ENCODE data around the gene ZNF165.

Gene ZNF165

GRCh38 chr6:28135393-28135792, 55.0 kb downstream of the ZNF165 start:
- TF ChIP-seq, protein P1, sequence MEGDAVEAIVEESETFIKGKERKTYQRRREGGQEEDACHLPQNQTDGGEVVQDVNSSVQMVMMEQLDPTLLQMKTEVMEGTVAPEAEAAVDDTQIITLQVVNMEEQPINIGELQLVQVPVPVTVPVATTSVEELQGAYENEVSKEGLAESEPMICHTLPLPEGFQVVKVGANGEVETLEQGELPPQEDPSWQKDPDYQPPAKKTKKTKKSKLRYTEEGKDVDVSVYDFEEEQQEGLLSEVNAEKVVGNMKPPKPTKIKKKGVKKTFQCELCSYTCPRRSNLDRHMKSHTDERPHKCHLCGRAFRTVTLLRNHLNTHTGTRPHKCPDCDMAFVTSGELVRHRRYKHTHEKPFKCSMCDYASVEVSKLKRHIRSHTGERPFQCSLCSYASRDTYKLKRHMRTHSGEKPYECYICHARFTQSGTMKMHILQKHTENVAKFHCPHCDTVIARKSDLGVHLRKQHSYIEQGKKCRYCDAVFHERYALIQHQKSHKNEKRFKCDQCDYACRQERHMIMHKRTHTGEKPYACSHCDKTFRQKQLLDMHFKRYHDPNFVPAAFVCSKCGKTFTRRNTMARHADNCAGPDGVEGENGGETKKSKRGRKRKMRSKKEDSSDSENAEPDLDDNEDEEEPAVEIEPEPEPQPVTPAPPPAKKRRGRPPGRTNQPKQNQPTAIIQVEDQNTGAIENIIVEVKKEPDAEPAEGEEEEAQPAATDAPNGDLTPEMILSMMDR (IDR thresholded peaks at IDR 0.05; ENCODE audit: borderline replicate concordance, insufficient read depth, low read depth, low read length), result no peak
- H3K4me3 ChIP-seq (ENCODE audit: low read depth, low read length), result no peak overlapping the region

GRCh38 chr6:28136585-28137504, 56.5 kb downstream of the ZNF165 start:
- TF ChIP-seq, protein P1 (IDR thresholded peaks at IDR 0.05; ENCODE audit: borderline replicate concordance, insufficient read depth, low read depth, low read length), result no peak
- peak overlapping the region; percentile 64 for H3K4me3 ChIP-seq (ENCODE audit: low read depth, low read length)

DNA sequence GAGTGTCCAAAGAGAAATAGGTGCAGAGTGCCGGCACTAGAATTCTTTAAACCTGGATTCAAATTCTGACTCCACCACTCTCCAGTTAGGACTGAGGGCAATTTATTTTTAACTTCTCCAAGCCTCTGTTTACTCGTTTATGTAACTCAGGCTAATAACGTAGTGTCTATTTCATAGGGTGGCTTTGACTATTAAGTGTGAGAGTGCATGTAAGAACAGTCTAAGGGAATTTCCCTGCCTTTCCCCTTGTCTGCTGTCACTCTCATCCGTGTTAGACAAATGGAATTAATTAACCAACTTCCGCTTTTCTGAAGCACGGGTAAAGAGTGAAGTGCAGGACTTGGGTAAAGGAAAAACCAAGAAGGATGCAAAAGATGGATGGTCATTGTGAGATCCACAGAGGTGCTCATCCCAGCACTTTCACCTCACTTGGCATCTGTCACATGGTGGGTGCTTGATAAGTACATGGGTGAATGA, 57.2 kb downstream of the ZNF165 start:
- TF ChIP-seq, protein P1 (IDR thresholded peaks at IDR 0.05; ENCODE audit: borderline replicate concordance, insufficient read depth, low read depth, low read length), result no peak
- peak overlapping the region; percentile 64 for H3K4me3 ChIP-seq (ENCODE audit: low read depth, low read length)

All from GM12875 (cell line).